T-helper 17 cell (primary cell): ENCODE results near the gene MSL2. TPM values are rescaled to one million over a fixed set of nuclear protein-coding genes. Genes with fewer than 3 reads are reported as not detected.
"Not testable (repeated sequence)": the region's sequence is repeated elsewhere in the genome, so short reads cannot be mapped to it uniquely, and the experiment has no call there.

ENCODE experiments used
- ATAC-seq: fragments of 150-1000 bp; cut with Tn5 transposase; 2 replicates; pipeline ENCODE4 v1.10.0; 2021; ENCODE audit warnings: mild to moderate bottlenecking, moderate library complexity
- DNase-seq, 3 donors: peaks; one replicate each; pipeline versions ENCODE4 v3.0.0 to v3.0.0-alpha.2; 2020 to 2021
- H3K9me3 ChIP-seq: one replicate; pipeline ENCODE4 v1.7.0; 2013; ENCODE audit warnings: low read length, mild to moderate bottlenecking; ENCODE audit not compliant: control insufficient read depth, poor library complexity, severe bottlenecking
- H3K27ac Mint-ChIP-seq: one replicate; pipeline ENCODE4 v1.8.0; 2022; ENCODE audit warnings: mild to moderate bottlenecking, moderate library complexity, mixed read lengths
- H3K27me3 Mint-ChIP-seq: one replicate; pipeline ENCODE4 v1.8.0; 2022; ENCODE audit warnings: mixed read lengths
- H3K36me3 Mint-ChIP-seq: one replicate; pipeline ENCODE4 v1.8.0; 2022; ENCODE audit warnings: low read depth, mixed read lengths
- H3K4me1 Mint-ChIP-seq: one replicate; pipeline ENCODE4 v1.8.0; 2022; ENCODE audit warnings: mild to moderate bottlenecking, mixed read lengths
- H3K4me3 Mint-ChIP-seq: one replicate; pipeline ENCODE4 v1.8.0; 2022; ENCODE audit warnings: mild to moderate bottlenecking, moderate library complexity, mixed read lengths
- total RNA-seq, 4 donors: library from RNA in 2 of 4; stranded (reverse) in 2 of 4; gene quantifications; one replicate each; pipeline ENCODE4 v1.2.3 and lab custom pipeline; 2022 to 2026

The MSL2 gene
- total RNA-seq, 2 donors from 2014 or later = 95.6 to 135 TPM

DNA sequence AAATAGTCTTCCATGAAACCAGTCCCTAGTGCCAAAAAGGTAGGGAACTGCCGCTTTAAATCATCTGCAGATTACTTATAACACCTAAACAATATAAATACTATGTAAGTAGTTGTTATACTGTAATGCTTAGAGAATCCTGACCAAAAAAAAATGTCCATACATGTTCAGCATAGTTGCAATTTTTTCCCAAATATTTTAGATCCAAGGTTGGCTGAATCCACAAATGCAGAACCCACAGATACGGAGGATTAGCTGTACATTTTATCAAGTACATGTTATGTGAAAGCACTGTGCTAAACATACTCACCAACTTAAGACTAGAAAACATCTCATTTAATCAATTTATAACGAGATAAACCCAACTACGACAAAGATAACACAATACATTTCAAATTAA is 9.3 kb downstream of the MSL2 start:
- no peaks in the 10 kb centered on the region for H3K36me3 Mint-ChIP-seq
- H3K27ac Mint-ChIP-seq = peak overlapping the region; percentile 37
- H3K4me1 Mint-ChIP-seq = peaks cover 59% of the 10 kb centered on the region
- no peaks in the 10 kb centered on the region for H3K9me3 ChIP-seq
- no peak for DNase-seq
- peak overlapping the region; percentile 64 for H3K4me3 Mint-ChIP-seq
- ATAC-seq = no peak
- H3K27me3 Mint-ChIP-seq = no peaks in the 10 kb centered on the region

DNA sequence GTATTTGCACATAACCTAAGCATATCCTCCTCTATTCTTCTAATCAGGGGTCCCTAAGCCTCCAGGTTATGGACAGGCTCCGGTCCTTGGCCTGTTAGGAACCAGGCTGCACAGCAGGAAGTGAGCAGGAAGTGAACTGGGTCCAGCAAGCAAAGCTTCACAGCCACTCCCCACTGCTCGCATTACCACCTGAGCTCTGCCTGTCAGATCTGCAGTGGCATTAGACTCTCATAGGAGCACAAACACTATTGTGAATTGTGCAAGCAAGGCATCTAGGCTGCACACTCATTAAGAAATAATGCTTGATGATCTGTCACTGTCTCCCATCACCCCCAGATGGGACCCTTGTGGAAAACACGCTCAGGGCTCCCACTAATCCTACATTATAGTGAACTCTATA is 9.8 kb downstream of the MSL2 start:
- no peak for DNase-seq
- Mint-ChIP-seq H3K4me1 (peaks cover 55% of the 10 kb centered on the region), H3K27me3 (no peaks in the 10 kb centered on the region), H3K4me3 (peak overlapping the region; percentile 64), H3K36me3 (no peaks in the 10 kb centered on the region), H3K27ac (peak overlapping the region; percentile 37)
- ATAC-seq = peak; percentile 63
- no peaks in the 10 kb centered on the region for H3K9me3 ChIP-seq

DNA sequence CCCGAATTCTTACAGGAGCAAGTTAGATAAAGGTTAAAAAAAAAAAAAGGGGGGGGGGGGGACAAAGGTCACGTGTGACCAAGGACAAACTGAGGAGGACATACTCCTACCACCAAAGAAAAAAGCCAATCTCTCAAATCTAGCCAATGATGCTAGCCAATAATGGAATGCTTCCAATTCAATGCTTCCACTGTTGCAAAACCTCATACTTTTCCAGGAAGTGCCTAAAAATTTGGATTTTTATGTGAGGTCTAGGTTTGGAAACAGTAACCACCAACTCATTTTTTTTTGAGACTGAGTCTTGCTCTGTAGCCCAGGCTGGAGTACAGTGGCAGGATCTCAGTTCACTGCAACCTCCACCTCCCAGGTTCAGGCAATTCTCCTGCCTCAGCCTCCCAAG is 11.4 kb downstream of the MSL2 start:
- H3K36me3 Mint-ChIP-seq = no peaks in the 10 kb centered on the region
- H3K4me3 Mint-ChIP-seq = no peak overlapping the region
- no peak overlapping the region for H3K27ac Mint-ChIP-seq
- H3K27me3 Mint-ChIP-seq = no peaks in the 10 kb centered on the region
- no peaks in the 10 kb centered on the region for H3K9me3 ChIP-seq
- H3K4me1 Mint-ChIP-seq = peaks cover 53% of the 10 kb centered on the region
- DNase-seq = no peak
- ATAC-seq = no peak

DNA sequence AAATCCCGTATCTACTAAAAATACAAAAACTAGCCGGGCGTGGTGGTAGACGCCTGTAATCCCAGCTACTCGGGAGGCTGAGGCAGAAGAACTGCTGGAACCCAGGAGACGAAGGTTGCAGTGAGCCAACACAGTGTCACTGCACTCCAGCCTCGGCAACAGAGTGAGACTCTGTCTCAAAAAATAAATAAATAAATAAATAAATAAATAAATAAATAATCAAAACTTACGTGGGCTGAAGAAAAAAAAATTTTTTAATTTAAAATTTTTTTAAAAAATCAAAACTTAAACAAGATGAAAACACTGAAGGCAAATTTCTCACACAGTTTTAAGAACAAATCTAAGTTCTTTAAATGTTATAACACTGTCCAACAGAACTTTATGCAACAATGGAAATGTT is 14.4 kb downstream of the MSL2 start:
- DNase-seq = no peak
- H3K27me3 Mint-ChIP-seq = no peaks in the 10 kb centered on the region
- peak overlapping the region; percentile 19 for H3K4me3 Mint-ChIP-seq
- no peak overlapping the region for H3K27ac Mint-ChIP-seq
- H3K4me1 Mint-ChIP-seq = peaks cover 38% of the 10 kb centered on the region
- no peaks in the 10 kb centered on the region for H3K36me3 Mint-ChIP-seq
- ATAC-seq = no peak
- no peaks in the 10 kb centered on the region for H3K9me3 ChIP-seq

DNA sequence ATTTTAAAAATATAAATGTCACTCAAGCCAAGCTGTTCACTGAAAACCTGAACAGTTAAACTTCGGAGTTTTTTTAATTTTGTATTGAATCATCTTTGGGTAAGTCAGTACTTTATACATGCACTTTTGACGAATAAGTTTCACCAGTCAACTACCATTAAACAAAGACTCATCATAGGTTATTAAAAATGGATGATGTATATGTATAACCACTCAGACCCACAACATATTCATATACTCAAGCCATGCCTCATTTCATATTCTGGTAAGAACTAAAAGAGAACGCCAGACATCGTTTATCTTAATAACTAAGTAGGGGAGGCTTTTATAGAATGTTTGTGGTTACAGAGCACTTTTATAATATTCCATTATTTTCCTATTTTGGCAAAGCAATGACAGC is 18.3 kb downstream of the MSL2 start:
- DNase-seq = no peak
- ATAC-seq = no peak
- no peaks in the 10 kb centered on the region for H3K27me3 Mint-ChIP-seq
- H3K9me3 ChIP-seq = no peaks in the 10 kb centered on the region
- no peak overlapping the region for H3K4me3 Mint-ChIP-seq
- H3K36me3 Mint-ChIP-seq = no peaks in the 10 kb centered on the region
- H3K27ac Mint-ChIP-seq = peak overlapping the region; percentile 45
- H3K4me1 Mint-ChIP-seq = peaks cover 34% of the 10 kb centered on the region

DNA sequence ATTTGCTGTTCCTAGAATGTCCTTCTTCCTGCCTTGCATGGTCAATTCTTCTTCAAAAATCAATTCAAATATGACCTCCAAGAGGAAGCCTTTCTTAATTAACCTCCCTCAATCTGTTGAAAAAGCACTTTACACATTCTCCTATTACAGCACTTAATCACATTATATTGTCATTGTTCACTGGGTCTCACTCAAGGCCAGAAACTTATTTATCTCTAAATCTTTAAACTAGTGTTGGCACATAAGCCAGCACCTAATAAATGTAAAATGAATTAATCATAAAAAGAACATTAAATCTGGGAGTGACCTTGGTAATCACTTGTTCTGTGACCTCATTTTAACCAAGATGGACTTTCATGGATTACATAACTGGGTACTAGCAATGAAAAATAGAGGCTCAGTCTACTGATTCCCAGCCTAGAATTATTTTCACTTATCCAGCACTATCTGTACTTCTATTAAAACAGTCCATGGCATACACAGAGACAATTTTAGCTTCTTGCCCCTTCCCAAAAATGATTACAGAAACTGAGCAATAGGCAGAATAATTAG is 22.1 kb downstream of the MSL2 start:
- Mint-ChIP-seq H3K27me3 (no peaks in the 10 kb centered on the region), H3K4me3 (peak overlapping the region; percentile 28), H3K36me3 (no peaks in the 10 kb centered on the region), H3K27ac (no peak overlapping the region), H3K4me1 (peaks cover 32% of the 10 kb centered on the region)
- H3K9me3 ChIP-seq = no peaks in the 10 kb centered on the region
- ATAC-seq (no peak), DNase-seq (no peak)

DNA sequence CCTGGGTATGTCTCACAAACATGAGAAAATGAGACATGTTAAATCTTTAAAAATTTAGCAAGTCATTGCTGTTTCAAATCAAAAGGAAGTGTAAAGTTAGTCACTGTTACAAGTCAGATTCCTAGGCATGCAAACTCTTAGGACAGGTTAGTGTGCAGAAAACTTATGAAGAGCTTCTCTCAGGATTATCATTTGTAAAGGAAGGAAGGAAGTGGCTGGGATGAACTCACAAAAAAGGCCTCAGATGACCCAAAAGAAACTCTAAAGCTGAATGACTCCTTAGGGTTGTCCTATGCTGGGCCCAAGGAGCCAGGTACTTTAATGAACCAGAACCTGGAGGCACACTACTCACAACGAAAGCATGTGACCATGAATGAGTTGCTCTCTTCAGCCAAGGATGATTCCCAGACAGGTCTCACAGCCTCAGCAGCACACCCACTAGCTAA is 25.0 kb downstream of the MSL2 start:
- ATAC-seq (peak; percentile 33), DNase-seq (no peak)
- Mint-ChIP-seq H3K27ac (no peak overlapping the region), H3K4me1 (peaks cover 40% of the 10 kb centered on the region), H3K36me3 (peaks cover 2% of the 10 kb centered on the region), H3K4me3 (no peak overlapping the region), H3K27me3 (no peaks in the 10 kb centered on the region)
- no peaks in the 10 kb centered on the region for H3K9me3 ChIP-seq

DNA sequence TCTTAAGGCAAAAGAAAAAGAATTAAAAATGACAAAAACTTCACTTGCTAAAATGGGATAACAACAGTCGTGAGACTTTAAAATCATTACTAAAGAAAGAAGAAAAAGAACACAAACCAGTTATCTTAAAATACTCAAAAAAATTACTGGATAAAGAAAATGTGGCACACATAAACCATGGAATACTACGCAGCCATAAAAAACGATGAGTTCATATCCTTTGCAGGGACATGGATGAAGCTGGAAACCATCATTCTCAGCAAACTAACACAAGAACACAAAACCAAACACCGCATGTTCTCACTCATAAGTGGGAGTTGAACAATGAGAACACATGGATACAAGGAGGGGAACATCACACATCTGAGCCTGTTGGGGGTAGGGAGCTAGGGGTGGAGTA is 27.9 kb downstream of the MSL2 start:
- Mint-ChIP-seq H3K27ac (peak overlapping the region; percentile 56), H3K4me3 (peak overlapping the region; percentile 5), H3K4me1 (peaks cover 44% of the 10 kb centered on the region)
- not testable (repeated sequence) for ATAC-seq, H3K9me3 ChIP-seq, H3K27me3 Mint-ChIP-seq, H3K36me3 Mint-ChIP-seq, DNase-seq

DNA sequence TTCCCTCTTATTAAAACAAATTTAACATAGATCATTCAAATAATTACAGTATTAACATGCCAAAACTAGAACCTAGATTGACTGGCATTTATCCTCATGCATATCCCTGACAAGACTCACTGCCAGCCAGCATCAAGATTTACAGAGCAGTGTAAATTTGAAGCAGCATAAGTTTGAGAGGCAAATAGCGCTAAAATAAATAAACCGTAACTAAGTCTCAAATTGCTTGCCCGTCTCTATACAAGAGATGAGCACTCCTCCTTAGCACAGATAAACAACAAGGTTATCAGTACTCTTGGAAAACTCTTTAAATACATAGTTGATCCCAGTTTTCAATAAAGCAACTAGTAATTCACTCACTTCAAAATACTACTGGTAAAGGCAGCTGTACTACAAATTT is 29.6 kb downstream of the MSL2 start:
- ATAC-seq (no peak), DNase-seq (no peak)
- no peaks in the 10 kb centered on the region for H3K27me3 Mint-ChIP-seq
- H3K9me3 ChIP-seq = no peaks in the 10 kb centered on the region
- peaks cover 51% of the 10 kb centered on the region for H3K4me1 Mint-ChIP-seq
- peak overlapping the region; percentile 9 for H3K4me3 Mint-ChIP-seq
- peaks cover 2% of the 10 kb centered on the region for H3K36me3 Mint-ChIP-seq
- H3K27ac Mint-ChIP-seq = peak overlapping the region; percentile 45

DNA sequence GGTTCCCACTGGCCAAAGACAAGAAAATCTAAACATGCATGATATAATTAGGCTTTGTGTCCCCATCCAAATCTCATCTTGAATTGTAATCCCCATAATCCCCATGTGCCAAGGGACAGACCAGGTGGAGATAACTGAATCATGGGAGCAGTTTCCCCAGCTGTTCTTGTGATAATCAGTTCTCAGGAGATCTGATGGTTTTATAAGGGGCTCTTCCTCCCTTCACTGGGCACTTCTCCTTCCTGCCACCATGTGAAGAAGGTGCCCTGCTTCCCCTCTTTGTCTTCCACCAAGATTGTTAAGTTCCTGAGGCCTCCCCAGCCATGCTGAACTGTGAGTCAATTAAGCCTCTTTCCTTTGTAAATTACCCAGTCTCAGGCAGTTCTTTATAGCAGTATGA is 32.5 kb downstream of the MSL2 start:
- H3K4me1 Mint-ChIP-seq = peaks cover 49% of the 10 kb centered on the region
- H3K4me3 Mint-ChIP-seq, H3K9me3 ChIP-seq, H3K27me3 Mint-ChIP-seq, ATAC-seq, H3K36me3 Mint-ChIP-seq, DNase-seq: not testable (repeated sequence)
- H3K27ac Mint-ChIP-seq = peak overlapping the region; percentile 77

DNA sequence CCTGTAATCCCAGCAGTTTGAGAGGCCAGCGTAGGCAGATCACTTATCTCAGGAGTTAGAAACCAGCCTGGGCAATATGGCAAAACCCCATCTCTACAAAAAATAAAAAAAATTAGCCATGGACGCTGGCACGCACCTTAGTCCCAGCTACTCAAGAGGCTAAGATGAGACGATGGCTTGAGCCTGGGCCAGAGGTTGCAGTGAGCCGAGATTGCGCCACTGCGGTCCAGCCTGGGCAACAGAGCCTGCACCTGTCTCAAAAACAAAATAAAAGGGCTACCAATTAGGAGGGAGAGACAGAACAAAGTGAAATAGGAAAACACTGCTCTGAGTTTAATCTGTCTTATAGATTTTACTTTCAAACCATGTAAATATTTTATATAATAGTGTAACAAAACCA is 33.8 kb downstream of the MSL2 start:
- ATAC-seq = no peak
- DNase-seq = no peak
- H3K9me3 ChIP-seq = no peaks in the 10 kb centered on the region
- H3K4me1 Mint-ChIP-seq = peaks cover 46% of the 10 kb centered on the region
- H3K27ac Mint-ChIP-seq = peak overlapping the region; percentile 19
- no peaks in the 10 kb centered on the region for H3K36me3 Mint-ChIP-seq
- no peaks in the 10 kb centered on the region for H3K27me3 Mint-ChIP-seq
- H3K4me3 Mint-ChIP-seq = no peak overlapping the region

DNA sequence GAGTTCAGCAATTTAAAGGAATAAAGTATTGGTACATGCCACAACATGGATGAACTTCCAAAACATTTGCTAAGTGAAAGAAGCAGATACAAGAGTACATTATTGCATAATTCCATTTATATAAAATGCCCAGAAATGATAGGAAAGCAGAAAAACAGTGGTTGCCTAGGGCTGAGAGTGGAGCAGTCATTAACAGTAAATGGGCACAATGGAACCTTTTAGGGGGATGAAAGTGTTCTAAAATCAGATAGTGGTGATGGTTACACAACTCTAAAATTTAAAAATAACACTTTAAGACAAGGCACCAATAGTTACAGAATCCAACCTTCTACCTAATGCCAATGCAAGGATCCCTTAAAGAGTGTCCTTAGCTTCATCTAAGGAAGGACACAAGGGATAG is 34.6 kb downstream of the MSL2 start:
- Mint-ChIP-seq H3K27ac (no peak overlapping the region), H3K36me3 (no peaks in the 10 kb centered on the region)

DNA sequence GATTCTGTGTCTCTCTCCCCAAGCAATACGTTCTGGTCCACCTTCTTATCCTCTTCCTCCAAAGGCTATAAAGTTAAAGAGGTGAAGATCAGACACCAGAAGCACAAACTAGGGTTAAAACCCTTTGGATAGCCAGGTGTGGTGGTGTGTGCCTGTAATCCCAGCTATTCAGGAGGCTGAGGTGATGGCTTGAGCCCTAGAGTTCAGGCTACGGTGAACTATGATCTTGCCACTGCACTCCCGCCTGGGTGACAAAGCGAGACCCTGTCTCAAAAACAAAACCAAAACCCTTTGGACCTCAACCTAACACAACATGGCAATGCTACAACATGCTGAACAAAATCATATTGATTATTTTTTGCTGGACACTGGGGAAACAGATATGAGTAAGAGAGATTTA is 43.2 kb downstream of the MSL2 start:
- no peaks in the 10 kb centered on the region for H3K27me3 Mint-ChIP-seq
- no peaks in the 10 kb centered on the region for H3K9me3 ChIP-seq
- peaks cover 62% of the 10 kb centered on the region for H3K4me1 Mint-ChIP-seq
- peaks cover 11% of the 10 kb centered on the region for H3K36me3 Mint-ChIP-seq
- H3K27ac Mint-ChIP-seq = peak overlapping the region; percentile 66
- ATAC-seq = peak; percentile 13
- H3K4me3 Mint-ChIP-seq = no peak overlapping the region
- DNase-seq = no peak

More for the DNA sequence above, 34.6 kb downstream of the MSL2 start:
- no peaks in the 10 kb centered on the region for H3K9me3 ChIP-seq
- H3K27me3 Mint-ChIP-seq = no peaks in the 10 kb centered on the region
- ATAC-seq = no peak
- peak overlapping the region; percentile 28 for H3K4me3 Mint-ChIP-seq
- peaks cover 47% of the 10 kb centered on the region for H3K4me1 Mint-ChIP-seq
- DNase-seq = no peak

DNA sequence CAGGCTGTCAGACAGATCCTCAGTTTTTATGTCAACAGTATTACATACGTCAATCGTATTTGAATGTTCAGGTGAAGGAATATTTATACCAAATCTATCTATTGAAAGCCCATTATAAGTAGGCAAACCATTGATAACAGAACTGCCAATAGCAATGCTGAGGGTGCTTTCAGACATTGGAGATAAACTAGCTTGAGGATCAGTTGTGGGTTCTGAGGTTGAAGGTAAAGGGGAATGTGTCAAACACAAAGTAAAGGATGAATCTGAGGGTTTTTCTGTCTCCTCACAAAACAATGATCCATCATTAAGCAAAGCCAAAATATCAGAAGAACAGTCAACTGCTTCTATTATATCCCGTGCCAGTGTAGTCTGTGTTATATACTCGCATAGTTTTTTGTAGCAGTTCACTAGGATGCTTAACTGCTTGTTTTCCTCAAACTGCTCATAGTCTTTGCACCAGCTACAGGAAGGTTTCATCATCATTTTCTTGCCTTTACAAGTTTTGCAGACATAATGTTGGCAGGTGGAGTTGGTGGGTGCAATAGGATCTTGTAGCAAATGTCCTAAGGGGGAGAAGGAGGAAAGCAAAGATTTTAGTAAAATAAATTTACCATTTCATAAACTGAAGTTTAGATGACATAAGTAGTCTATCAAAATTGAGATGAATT is 43.8 kb downstream of the MSL2 start:
- no peak overlapping the region for H3K4me3 Mint-ChIP-seq
- H3K36me3 Mint-ChIP-seq = peaks cover 11% of the 10 kb centered on the region

More for the DNA sequence above, 43.8 kb downstream of the MSL2 start:
- H3K4me1 Mint-ChIP-seq = peaks cover 63% of the 10 kb centered on the region
- DNase-seq (no peak), ATAC-seq (no peak)
- H3K27me3 Mint-ChIP-seq = no peaks in the 10 kb centered on the region
- H3K27ac Mint-ChIP-seq = peak overlapping the region; percentile 74
- no peaks in the 10 kb centered on the region for H3K9me3 ChIP-seq
